ENCODE data around the gene PIGU. TPM values are rescaled to one million over a fixed set of nuclear protein-coding genes. Genes with fewer than 3 reads are reported as not detected.

Gene PIGU
- total RNA-seq, 4 donors from 2014 or later: 20.6 to 31.5 (median 27.7) TPM

DNA sequence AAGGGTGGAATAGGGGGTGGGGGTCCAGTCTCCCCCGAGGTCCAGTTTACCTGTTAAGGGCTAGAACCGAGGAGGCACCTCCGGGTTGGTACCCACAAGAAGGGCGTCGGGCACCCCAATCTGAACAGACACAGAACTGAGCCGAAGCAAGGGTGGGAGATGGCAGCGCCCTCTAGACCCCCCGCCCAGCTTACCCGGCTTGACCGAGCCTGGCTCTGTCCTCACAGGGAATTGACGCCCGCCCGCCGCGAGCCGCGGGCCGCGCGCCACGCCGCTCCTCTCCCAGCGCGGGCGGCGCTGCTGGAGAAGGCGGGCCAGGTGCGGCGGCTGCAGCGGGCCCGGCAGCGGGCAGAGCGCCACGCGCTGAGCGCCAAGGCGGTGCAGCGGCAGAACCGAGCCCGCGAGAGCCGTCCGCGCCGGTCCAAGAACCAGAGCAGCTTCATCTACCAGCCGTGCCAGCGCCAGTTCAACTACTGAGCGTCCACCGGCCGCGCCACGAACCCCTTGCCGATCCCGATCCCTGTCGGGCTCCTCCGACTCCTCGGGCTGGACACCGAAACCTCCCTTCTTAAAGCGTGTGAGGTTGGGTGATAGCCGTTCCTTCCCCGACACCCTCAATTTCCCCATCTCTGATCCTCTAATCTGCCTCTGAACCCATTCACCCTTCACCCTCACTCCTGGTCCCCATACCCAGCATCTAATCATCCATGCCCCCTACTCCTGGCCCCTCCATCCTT is 33.1 kb upstream of the PIGU start:
- H3K4me1 ChIP-seq: peaks cover 0 to 46% (median 13%) of the 10 kb centered on the region in 4 donors
- H3K27me3 ChIP-seq: no peaks in the 10 kb centered on the region
- no peaks in the 10 kb centered on the region for H3K9me3 ChIP-seq
- TF ChIP-seq, protein P1, sequence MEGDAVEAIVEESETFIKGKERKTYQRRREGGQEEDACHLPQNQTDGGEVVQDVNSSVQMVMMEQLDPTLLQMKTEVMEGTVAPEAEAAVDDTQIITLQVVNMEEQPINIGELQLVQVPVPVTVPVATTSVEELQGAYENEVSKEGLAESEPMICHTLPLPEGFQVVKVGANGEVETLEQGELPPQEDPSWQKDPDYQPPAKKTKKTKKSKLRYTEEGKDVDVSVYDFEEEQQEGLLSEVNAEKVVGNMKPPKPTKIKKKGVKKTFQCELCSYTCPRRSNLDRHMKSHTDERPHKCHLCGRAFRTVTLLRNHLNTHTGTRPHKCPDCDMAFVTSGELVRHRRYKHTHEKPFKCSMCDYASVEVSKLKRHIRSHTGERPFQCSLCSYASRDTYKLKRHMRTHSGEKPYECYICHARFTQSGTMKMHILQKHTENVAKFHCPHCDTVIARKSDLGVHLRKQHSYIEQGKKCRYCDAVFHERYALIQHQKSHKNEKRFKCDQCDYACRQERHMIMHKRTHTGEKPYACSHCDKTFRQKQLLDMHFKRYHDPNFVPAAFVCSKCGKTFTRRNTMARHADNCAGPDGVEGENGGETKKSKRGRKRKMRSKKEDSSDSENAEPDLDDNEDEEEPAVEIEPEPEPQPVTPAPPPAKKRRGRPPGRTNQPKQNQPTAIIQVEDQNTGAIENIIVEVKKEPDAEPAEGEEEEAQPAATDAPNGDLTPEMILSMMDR (IDR thresholded peaks at IDR 0.05): peak in 1 of 5 experiments; percentile 26
- TF ChIP-seq POLR2A (IDR thresholded peaks at IDR 0.05): no peak
- peak overlapping the region; percentile 79 to 99 (median 96) for H3K27ac ChIP-seq
- H3K36me3 ChIP-seq: peaks cover 0 to 41% (median 0%) of the 10 kb centered on the region in 3 donors
- peak overlapping the region; percentile 47 to 89 (median 66) for H3K4me3 ChIP-seq
- peak in 1 of 2 donors; percentile 45 for DNase-seq (ENCODE audit: low spot score in 2 of 2)
- 3 to 8% methylated on average over 23 to 45 of the region's 61 CpGs for WGBS, 2 donors

DNA sequence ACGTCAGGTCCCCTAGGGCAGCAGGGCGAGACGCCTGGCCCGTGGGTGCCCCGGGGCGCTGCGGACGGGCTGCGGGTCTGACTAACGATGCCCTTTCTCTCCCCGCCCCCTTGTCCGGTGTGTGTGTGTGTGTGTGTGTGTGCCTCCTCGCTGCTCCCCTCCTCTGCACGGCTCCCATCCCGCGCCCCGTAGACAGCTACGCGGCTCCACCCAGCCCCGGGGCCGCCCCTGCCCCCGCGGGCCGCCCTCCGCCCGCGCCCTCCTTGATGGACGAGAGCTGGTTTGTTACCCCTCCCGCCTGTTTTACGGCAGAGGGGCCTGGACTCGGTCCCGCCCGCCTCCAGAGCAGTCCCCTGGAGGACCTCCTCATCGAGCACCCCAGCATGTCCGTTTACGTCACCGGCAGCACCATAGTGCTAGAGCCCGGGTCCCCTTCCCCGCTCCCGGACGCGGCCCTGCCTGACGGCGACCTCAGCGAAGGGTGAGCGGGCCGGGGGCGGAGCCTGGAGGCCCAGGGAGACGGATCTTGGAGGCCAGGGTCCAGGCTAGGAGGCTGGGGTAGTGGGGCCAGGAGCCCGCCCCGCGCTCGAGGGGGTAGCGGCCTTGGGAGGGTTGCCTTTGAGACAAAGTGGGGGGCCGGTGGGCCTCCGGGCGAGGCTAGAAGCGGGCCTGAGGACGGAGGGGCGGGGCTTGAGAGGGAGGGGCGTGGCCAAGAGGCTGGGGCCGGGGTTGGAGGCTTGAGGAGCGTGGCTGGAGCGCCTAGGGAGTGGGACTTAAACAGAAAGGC is 32.3 kb upstream of the PIGU start:
- DNase-seq (ENCODE audit: low spot score in 2 of 2): peak; percentile 81 to 84

DNA sequence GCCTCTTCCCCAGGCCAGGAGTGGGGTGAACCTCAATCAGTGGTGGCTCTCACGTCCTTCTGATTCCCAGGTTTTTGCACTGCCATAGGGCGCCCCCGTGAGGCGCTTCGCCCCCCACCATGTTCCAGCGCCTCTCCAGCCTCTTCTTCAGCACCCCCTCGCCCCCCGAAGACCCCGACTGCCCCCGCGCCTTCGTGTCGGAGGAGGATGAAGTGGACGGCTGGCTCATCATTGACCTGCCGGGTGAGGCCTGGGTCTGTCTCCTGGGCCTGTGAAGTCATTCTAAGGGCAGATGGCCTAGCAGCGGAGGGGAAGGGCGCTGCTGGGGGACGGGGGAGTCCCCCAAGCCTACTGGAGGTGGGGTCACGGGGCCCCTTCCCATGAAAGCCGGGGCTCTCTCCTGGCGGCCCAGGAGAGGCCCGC is 31.7 kb upstream of the PIGU start:
- TF ChIP-seq, protein P1 (IDR thresholded peaks at IDR 0.05): peak in 4 of 5 experiments; percentile 58 to 77 (median 66)
- TF ChIP-seq POLR2A (IDR thresholded peaks at IDR 0.05) (no peak), EP300 (IDR thresholded peaks at IDR 0.05) (no peak)
- DNase-seq (ENCODE audit: low spot score in 2 of 2): peak; percentile 47 to 68
- Histone ChIP-seq H3K27me3 (no peaks in the 10 kb centered on the region), H3K4me3 (peak overlapping the region; percentile 47 to 89 (median 66)), H3K4me1 (peaks cover 0 to 50% (median 18%) of the 10 kb centered on the region in 4 donors), H3K9me3 (no peaks in the 10 kb centered on the region), H3K36me3 (peaks cover 0 to 27% (median 0%) of the 10 kb centered on the region in 3 donors), H3K27ac (peak overlapping the region; percentile 79 to 99 (median 96))
- WGBS, 2 donors: 3 to 15% methylated on average over 17 to 20 of the region's 22 CpGs

More for the DNA sequence above, 32.3 kb upstream of the PIGU start:
- Histone ChIP-seq H3K27me3 (no peaks in the 10 kb centered on the region), H3K36me3 (peaks cover 0 to 33% (median 0%) of the 10 kb centered on the region in 3 donors), H3K9me3 (no peaks in the 10 kb centered on the region), H3K4me1 (peaks cover 0 to 49% (median 18%) of the 10 kb centered on the region in 4 donors), H3K4me3 (peak overlapping the region; percentile 47 to 89 (median 66)), H3K27ac (peak overlapping the region; percentile 79 to 99 (median 96))
- 0 to 1% methylated on average over 53 to 55 of the region's 64 CpGs for WGBS, 2 donors
- TF ChIP-seq EP300 (IDR thresholded peaks at IDR 0.05) (peak in 1 of 2 donors; percentile 80), POLR2A (IDR thresholded peaks at IDR 0.05) (peak in 1 of 2 donors; percentile 56)
- TF ChIP-seq, protein P1 (IDR thresholded peaks at IDR 0.05): peak in 1 of 5 experiments; percentile 19

DNA sequence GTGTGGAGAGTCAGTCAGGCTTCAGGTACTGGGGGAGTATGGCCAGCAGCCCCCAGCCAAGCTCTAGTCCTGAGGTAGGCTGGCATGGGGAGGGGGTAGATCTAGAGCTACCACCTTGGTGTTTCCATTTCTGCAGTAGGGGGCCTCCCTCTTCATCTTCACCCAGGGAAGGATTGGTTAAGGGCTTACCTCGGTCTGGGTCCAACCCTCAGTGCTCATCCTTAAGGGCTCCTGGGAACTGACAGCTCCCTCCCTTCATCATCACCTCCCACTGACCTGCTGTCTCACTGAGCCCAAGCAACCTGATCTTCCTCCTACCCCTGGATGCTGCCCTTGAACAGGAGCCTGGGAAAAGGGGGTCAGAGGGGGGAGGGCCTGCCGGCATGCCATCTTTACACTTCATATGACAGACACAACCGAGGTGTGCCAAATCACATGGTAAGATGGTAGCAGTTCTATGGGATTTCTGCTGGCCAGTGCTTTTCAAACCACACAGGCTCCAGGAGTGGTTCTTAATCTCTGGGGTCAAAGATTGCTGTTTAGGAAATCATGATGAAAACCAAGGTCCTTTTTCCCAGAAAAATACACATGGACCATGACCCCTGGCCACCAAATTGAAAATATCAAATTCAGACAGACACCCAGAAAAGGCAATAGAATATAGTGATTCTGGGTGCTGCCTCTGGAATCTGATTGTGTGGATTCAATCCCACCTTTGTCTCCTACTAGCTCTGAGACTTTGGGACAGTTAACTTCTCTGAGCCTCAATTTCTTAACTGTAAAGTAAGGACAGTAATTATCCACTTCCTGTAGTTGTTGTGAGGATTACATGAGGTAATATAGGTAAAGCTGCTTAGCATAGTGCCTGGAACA is 30.3 kb upstream of the PIGU start:
- Histone ChIP-seq H3K36me3 (peaks cover 0 to 16% (median 0%) of the 10 kb centered on the region in 3 donors), H3K9me3 (no peaks in the 10 kb centered on the region), H3K4me3 (no peak overlapping the region), H3K27me3 (no peaks in the 10 kb centered on the region), H3K4me1 (peaks cover 0 to 56% (median 20%) of the 10 kb centered on the region in 4 donors), H3K27ac (peak overlapping the region in 2 of 4 donors; percentile 95 to 99)
- 71 to 76% methylated on average over 3 of the region's 3 CpGs for WGBS, 2 donors
- no peak for DNase-seq (ENCODE audit: low spot score in 2 of 2)
- no peak for TF ChIP-seq POLR2A (IDR thresholded peaks at IDR 0.05)
- TF ChIP-seq EP300 (IDR thresholded peaks at IDR 0.05): no peak
- TF ChIP-seq, protein P1 (IDR thresholded peaks at IDR 0.05): no peak
